GM23248 (cell line): ENCODE measurements around the gene LRRC18. TPM values are rescaled to one million over a fixed set of nuclear protein-coding genes. Genes with fewer than 3 reads are reported as not detected.

Source experiments
- DNase-seq: peaks from one replicate; pipeline ENCODE4 v3.0.0-alpha.2; 2015
- H2AFZ ChIP-seq: fragments of 200-600 bp; sonication (generic); 2 replicates; pipeline ENCODE4 v1.6.1; 2016; ENCODE audit warnings: antibody characterized with exemption
- H3F3A ChIP-seq: fragments of 200-600 bp; sonication (generic); 2 replicates; pipeline ENCODE4 v1.6.1; 2016; ENCODE audit warnings: mild to moderate bottlenecking, antibody characterized with exemption, mixed run types; ENCODE audit not compliant: insufficient read depth
- H3K27ac ChIP-seq: fragments of 200-600 bp; sonication (generic); 2 replicates; pipeline ENCODE4 v1.5.1; 2016; ENCODE audit warnings: mild to moderate bottlenecking
- H3K27me3 ChIP-seq: fragments of 200-600 bp; sonication (generic); replicated peaks from 2 replicates; pipeline ENCODE4 v1.6.1; 2016; ENCODE audit warnings: mild to moderate bottlenecking; ENCODE audit not compliant: insufficient read depth
- H3K36me3 ChIP-seq: fragments of 200-600 bp; sonication (generic); 2 replicates; pipeline ENCODE4 v1.6.1; 2016; ENCODE audit warnings: low read depth, mild to moderate bottlenecking
- H3K4me1 ChIP-seq: fragments of 200-600 bp; sonication (generic); 2 replicates; pipeline ENCODE4 v1.6.1; 2016; ENCODE audit warnings: mild to moderate bottlenecking; ENCODE audit not compliant: insufficient read depth
- H3K4me2 ChIP-seq: fragments of 200-600 bp; sonication (generic); one replicate; pipeline ENCODE4 v1.6.1; 2016; ENCODE audit warnings: mild to moderate bottlenecking; ENCODE audit not compliant: unreplicated experiment
- H3K4me3 ChIP-seq: fragments of 200-600 bp; sonication (generic); 2 replicates; pipeline ENCODE4 v1.5.1; 2016; ENCODE audit warnings: mild to moderate bottlenecking
- H3K79me2 ChIP-seq: fragments of 200-600 bp; sonication (generic); 2 replicates; pipeline ENCODE4 v1.6.1; 2016; ENCODE audit warnings: mild to moderate bottlenecking; ENCODE audit not compliant: insufficient read depth
- H3K9ac ChIP-seq: fragments of 200-600 bp; sonication (generic); 2 replicates; pipeline ENCODE4 v1.6.1; 2016; ENCODE audit warnings: mild to moderate bottlenecking
- H3K9me2 ChIP-seq: fragments of 200-600 bp; sonication (generic); 2 replicates; pipeline ENCODE4 v1.6.1; 2016; ENCODE audit warnings: mixed run types, mild to moderate bottlenecking, moderate library complexity; ENCODE audit not compliant: insufficient read depth
- H3K9me3 ChIP-seq: fragments of 200-600 bp; sonication (generic); one replicate; pipeline ENCODE4 v1.6.1; 2017; ENCODE audit warnings: low read depth
- H4K20me1 ChIP-seq: fragments of 200-600 bp; sonication (generic); 2 replicates; pipeline ENCODE4 v1.6.0; 2016; ENCODE audit not compliant: insufficient read depth
- EZH2 ChIP-seq: fragments of 200-600 bp; sonication (generic); IDR thresholded peaks from 2 replicates; pipeline ENCODE4 v1.6.1; 2018; ENCODE audit warnings: antibody characterized with exemption, mild to moderate bottlenecking; ENCODE audit not compliant: insufficient read depth, poor library complexity, severe bottlenecking
- EZH2phosphoT487 ChIP-seq: fragments of 200-600 bp; sonication (generic); IDR thresholded peaks from 2 replicates; pipeline ENCODE4 v1.6.1; 2018; ENCODE audit warnings: antibody characterized with exemption, moderate library complexity, mild to moderate bottlenecking, low read depth; ENCODE audit not compliant: insufficient read depth
- WGBS, 2 experiments: methylation state at CpG; one replicate each; pipeline ENCODE4 v1.1.6; 2015 to 2017; ENCODE audit warnings: low lambda C conversion rate in 2 of 2, low coverage in 1 of 2; ENCODE audit errors: missing lambda C conversion rate in 2 of 2; 5-methylcytosine and 5-hydroxymethylcytosine counted together
- in situ Hi-C: fragments of 300-500 bp; cut with MboI; formaldehyde crosslinking; loops from 2 replicates; pipeline ENCODE4 v1.15.0; 2020
- polyA plus RNA-seq: library from polyadenylated mRNA; unstranded; fragments of >200 nt; fragmentation: Nextera tagmentation; extraction: Ambion mirVana; gene quantifications from 2 replicates; pipeline ENCODE4 v1.2.1, GENCODE V29; 2016
- total RNA-seq: library from RNA; depleted of rRNA; stranded (reverse); fragments of >200 nt; shearing (Covaris generic); gene quantifications from 2 replicates; pipeline ENCODE4 v1.2.3, GENCODE V29; 2014

LRRC18 gene
- total and polyA plus RNA-seq, 2 experiments from 2014 or later, result not detected

- no peaks in the 10 kb centered on the region for H4K20me1 ChIP-seq
- no peak overlapping the region for H3K4me3 ChIP-seq
- no peaks in the 10 kb centered on the region for H3K9me2 ChIP-seq
- H3K4me2 ChIP-seq, result no peak overlapping the region
- TF ChIP-seq EZH2, result no peak
- no peaks in the 10 kb centered on the region for H3K36me3 ChIP-seq
- in situ Hi-C loops, result no loop called here
- H3F3A ChIP-seq, result no peaks in the 10 kb centered on the region
- 34 to 37% methylated on average over 6 of the region's 6 CpGs for WGBS, 2 experiments
- no peak overlapping the region for H3K9ac ChIP-seq
- no peak overlapping the region for H3K27ac ChIP-seq
- no peaks in the 10 kb centered on the region for H3K9me3 ChIP-seq
- H3K79me2 ChIP-seq, result no peaks in the 10 kb centered on the region
- no peaks in the 10 kb centered on the region for H3K4me1 ChIP-seq
- H2AFZ ChIP-seq, result no peak overlapping the region
- no peak for DNase-seq
- peaks cover 37% of the 10 kb centered on the region for H3K27me3 ChIP-seq
Measured at GRCh38 chr10:48945441-48946130, 5.9 kb upstream of the LRRC18 start.

- Histone ChIP-seq H2AFZ (no peak overlapping the region), H3K79me2 (no peaks in the 10 kb centered on the region), H3K27me3 (peaks cover 38% of the 10 kb centered on the region), H3K9me3 (no peaks in the 10 kb centered on the region), H3K27ac (no peak overlapping the region), H3K36me3 (no peaks in the 10 kb centered on the region), H4K20me1 (no peaks in the 10 kb centered on the region), H3K9ac (no peak overlapping the region), H3K4me2 (no peak overlapping the region), H3K4me1 (no peaks in the 10 kb centered on the region), H3K4me3 (no peak overlapping the region), H3K9me2 (no peaks in the 10 kb centered on the region), H3F3A (no peaks in the 10 kb centered on the region)
- TF ChIP-seq EZH2 (no peak), EZH2phosphoT487 (no peak)
- DNase-seq, result no peak
- in situ Hi-C loops, result no loop called here
- WGBS, 2 experiments, result 73 to 74% methylated on average over 3 of the region's 3 CpGs
Measured at GRCh38 chr10:48944171-48944570, 4.5 kb upstream of the LRRC18 start.

GRCh38 chr10:48943096-48943495 lies 3.5 kb upstream of the LRRC18 start:
- no peak for DNase-seq
- no peaks in the 10 kb centered on the region for H3K9me3 ChIP-seq
- no peaks in the 10 kb centered on the region for H3K9me2 ChIP-seq
- in situ Hi-C loops, result no loop called here
- no peak overlapping the region for H3K9ac ChIP-seq
- H4K20me1 ChIP-seq, result no peaks in the 10 kb centered on the region
- no peak overlapping the region for H3K4me3 ChIP-seq
- H3K4me1 ChIP-seq, result no peaks in the 10 kb centered on the region
- H3K79me2 ChIP-seq, result no peaks in the 10 kb centered on the region
- H3K27me3 ChIP-seq, result peaks cover 40% of the 10 kb centered on the region
- no peaks in the 10 kb centered on the region for H3F3A ChIP-seq
- H2AFZ ChIP-seq, result no peak overlapping the region
- no peaks in the 10 kb centered on the region for H3K36me3 ChIP-seq
- H3K4me2 ChIP-seq, result no peak overlapping the region
- TF ChIP-seq EZH2phosphoT487, result no peak
- no peak for TF ChIP-seq EZH2
- no peak overlapping the region for H3K27ac ChIP-seq
- WGBS, 2 experiments, result 62 to 70% methylated on average over 10 of the region's 10 CpGs

GRCh38 chr10:48941427-48942075 lies 1.9 kb upstream of the LRRC18 start:
- Histone ChIP-seq H3K36me3 (no peaks in the 10 kb centered on the region), H2AFZ (no peak overlapping the region), H3K4me1 (no peaks in the 10 kb centered on the region), H3F3A (no peaks in the 10 kb centered on the region), H3K79me2 (no peaks in the 10 kb centered on the region), H3K4me2 (no peak overlapping the region), H3K27ac (no peak overlapping the region), H3K9me3 (no peaks in the 10 kb centered on the region), H3K27me3 (peaks cover 35% of the 10 kb centered on the region), H4K20me1 (no peaks in the 10 kb centered on the region), H3K9me2 (no peaks in the 10 kb centered on the region), H3K4me3 (no peak overlapping the region), H3K9ac (no peak overlapping the region)
- DNase-seq, result no peak
- in situ Hi-C loops, result no loop called here
- TF ChIP-seq EZH2 (no peak), EZH2phosphoT487 (no peak)
- WGBS, 2 experiments, result 68 to 73% methylated on average over 10 of the region's 10 CpGs
